MM.1S (cell line): Measurements from ENCODE around the gene SHISA5.
"Not testable (repeated sequence)": the region's sequence is repeated elsewhere in the genome, so short reads cannot be mapped to it uniquely, and the experiment has no call there.

Experiments
- DNase-seq: peaks from one replicate; pipeline ENCODE4 v3.0.0-alpha.2; 2015
- H2AFZ ChIP-seq: fragments of 300-600 bp; sonication (generic); 2 replicates; pipeline ENCODE4 v1.6.0; 2016; ENCODE audit warnings: antibody characterized with exemption, low read length
- H3F3A ChIP-seq: fragments of 300-600 bp; sonication (generic); 2 replicates; pipeline ENCODE4 v1.6.1; 2016; ENCODE audit warnings: mild to moderate bottlenecking, antibody characterized with exemption, low read length, moderate library complexity, mixed read lengths; ENCODE audit not compliant: insufficient read depth
- H3K27ac ChIP-seq: fragments of 300-600 bp; sonication (generic); 2 replicates; pipeline ENCODE4 v1.5.1; 2016; ENCODE audit warnings: mild to moderate bottlenecking, low read length
- H3K27me3 ChIP-seq: fragments of 300-600 bp; sonication (generic); replicated peaks from 2 replicates; pipeline ENCODE4 v1.6.0; 2016; ENCODE audit warnings: low read length; ENCODE audit not compliant: insufficient read depth
- H3K36me3 ChIP-seq: fragments of 300-600 bp; sonication (generic); replicated peaks from 2 replicates; pipeline ENCODE4 v1.6.1; 2016; ENCODE audit warnings: mild to moderate bottlenecking, low read length, mixed read lengths; ENCODE audit not compliant: insufficient read depth
- H3K4me1 ChIP-seq: fragments of 300-600 bp; sonication (generic); 2 replicates; pipeline ENCODE4 v1.6.1; 2016; ENCODE audit warnings: low read length, mixed read lengths
- H3K4me2 ChIP-seq: fragments of 300-600 bp; sonication (generic); 2 replicates; pipeline ENCODE4 v1.6.0; 2016; ENCODE audit warnings: low read depth, low read length
- H3K4me3 ChIP-seq: fragments of 300-600 bp; sonication (generic); 2 replicates; pipeline ENCODE4 v1.5.1; 2016; ENCODE audit warnings: low read length, mixed read lengths
- H3K79me2 ChIP-seq: fragments of 300-600 bp; sonication (generic); 2 replicates; pipeline ENCODE4 v1.6.1; 2016; ENCODE audit warnings: mixed run types, low read length, mixed read lengths
- H3K9ac ChIP-seq: fragments of 300-600 bp; sonication (generic); 2 replicates; pipeline ENCODE4 v1.6.1; 2016; ENCODE audit warnings: low read length, mixed read lengths
- H3K9me2 ChIP-seq: fragments of 300-600 bp; sonication (generic); replicated peaks from 2 replicates; pipeline ENCODE4 v1.6.1; 2016; ENCODE audit warnings: mild to moderate bottlenecking, low read length, mixed read lengths; ENCODE audit not compliant: insufficient read depth
- H3K9me3 ChIP-seq: fragments of 300-600 bp; sonication (generic); replicated peaks from 2 replicates; pipeline ENCODE4 v1.6.1; 2016; ENCODE audit warnings: mild to moderate bottlenecking, low read length, mixed read lengths; ENCODE audit not compliant: insufficient read depth
- H4K20me1 ChIP-seq: fragments of 300-600 bp; sonication (generic); 2 replicates; pipeline ENCODE4 v1.6.1; 2016; ENCODE audit warnings: mild to moderate bottlenecking, low read length, moderate library complexity, mixed read lengths; ENCODE audit not compliant: insufficient read depth
- EZH2 ChIP-seq: fragments of 300-600 bp; sonication (generic); optimal IDR thresholded peaks from 2 replicates; pipeline ENCODE3; 2017; ENCODE audit warnings: low read depth, mild to moderate bottlenecking, antibody characterized with exemption, low read length, mixed read lengths
- EZH2phosphoT487 ChIP-seq: fragments of 300-600 bp; sonication (generic); IDR thresholded peaks from 2 replicates; pipeline ENCODE4 v1.6.1; 2018; ENCODE audit warnings: antibody characterized with exemption, low read length
- TF ChIP-seq, protein P1 (sequence below): fragments of 300-600 bp; sonication (generic); IDR thresholded peaks from 2 replicates; pipeline ENCODE4 v1.5.1; 2016; ENCODE audit warnings: antibody characterized with exemption, low read length, mixed read lengths

Gene SHISA5

DNA sequence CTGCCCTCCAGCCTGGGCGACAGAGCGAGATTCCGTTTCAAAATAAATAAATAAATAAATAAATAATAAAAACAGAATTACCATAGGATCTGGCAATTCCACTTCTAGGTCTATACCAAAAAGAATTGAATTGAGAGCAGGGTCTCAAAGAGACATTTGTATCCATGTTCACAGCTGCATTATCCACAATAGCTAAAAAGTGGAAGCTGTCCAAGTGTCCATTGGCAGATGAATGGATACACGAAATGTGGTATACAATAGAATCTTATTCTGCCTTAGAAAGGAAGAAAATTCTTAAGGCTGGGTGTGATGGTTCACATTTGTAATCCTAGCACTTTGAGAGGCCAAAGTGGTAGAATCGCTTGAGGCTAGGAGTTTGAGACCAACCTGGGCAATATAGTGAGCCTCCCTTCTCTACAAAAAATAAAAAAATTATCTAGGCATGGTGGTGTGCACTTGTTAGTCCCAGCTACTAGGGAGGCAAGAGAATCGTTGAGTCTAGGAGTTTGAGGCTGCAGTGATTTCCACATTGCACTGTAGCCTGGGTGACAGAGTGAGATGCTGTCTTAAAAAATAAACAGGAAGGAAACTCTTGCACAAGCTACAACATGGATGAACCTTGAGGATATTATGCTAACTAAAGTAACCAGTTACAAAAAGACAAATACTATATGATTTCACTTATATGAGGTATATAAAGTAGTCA lies 28.4 kb upstream of the SHISA5 start:
- Histone ChIP-seq H3K9me2 (no peaks in the 10 kb centered on the region), H3K4me3 (no peak overlapping the region), H3F3A (no peaks in the 10 kb centered on the region), H3K4me2 (no peak overlapping the region), H3K27ac (no peak overlapping the region), H3K4me1 (no peaks in the 10 kb centered on the region), H3K9ac (no peak overlapping the region), H2AFZ (no peak overlapping the region), H3K36me3 (no peaks in the 10 kb centered on the region), H4K20me1 (no peaks in the 10 kb centered on the region), H3K27me3 (no peaks in the 10 kb centered on the region), H3K79me2 (no peaks in the 10 kb centered on the region), H3K9me3 (no peaks in the 10 kb centered on the region)
- no peak for TF ChIP-seq EZH2
- TF ChIP-seq, protein P1, sequence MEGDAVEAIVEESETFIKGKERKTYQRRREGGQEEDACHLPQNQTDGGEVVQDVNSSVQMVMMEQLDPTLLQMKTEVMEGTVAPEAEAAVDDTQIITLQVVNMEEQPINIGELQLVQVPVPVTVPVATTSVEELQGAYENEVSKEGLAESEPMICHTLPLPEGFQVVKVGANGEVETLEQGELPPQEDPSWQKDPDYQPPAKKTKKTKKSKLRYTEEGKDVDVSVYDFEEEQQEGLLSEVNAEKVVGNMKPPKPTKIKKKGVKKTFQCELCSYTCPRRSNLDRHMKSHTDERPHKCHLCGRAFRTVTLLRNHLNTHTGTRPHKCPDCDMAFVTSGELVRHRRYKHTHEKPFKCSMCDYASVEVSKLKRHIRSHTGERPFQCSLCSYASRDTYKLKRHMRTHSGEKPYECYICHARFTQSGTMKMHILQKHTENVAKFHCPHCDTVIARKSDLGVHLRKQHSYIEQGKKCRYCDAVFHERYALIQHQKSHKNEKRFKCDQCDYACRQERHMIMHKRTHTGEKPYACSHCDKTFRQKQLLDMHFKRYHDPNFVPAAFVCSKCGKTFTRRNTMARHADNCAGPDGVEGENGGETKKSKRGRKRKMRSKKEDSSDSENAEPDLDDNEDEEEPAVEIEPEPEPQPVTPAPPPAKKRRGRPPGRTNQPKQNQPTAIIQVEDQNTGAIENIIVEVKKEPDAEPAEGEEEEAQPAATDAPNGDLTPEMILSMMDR = no peak
- no peak for TF ChIP-seq EZH2phosphoT487
- no peak for DNase-seq

DNA sequence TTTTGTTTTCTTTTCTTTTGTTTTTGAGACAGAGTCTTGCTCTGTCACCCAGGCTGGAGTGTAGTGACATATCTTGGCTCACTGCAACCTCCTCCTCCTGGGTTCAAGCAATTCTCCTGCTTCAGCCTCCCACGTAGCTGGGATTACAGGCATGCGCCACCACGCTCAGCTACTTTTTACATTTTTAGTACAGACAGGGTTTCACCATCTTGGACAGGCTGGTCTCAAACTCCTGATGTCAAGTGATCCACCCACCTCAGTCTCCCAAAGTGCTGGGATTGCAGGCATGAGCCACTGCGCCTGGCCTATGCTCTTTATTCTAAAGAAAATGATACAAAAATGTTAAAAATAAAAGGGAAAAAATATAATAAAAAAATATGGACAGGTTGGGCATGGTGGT lies 26.7 kb upstream of the SHISA5 start:
- not testable (repeated sequence) for H3F3A ChIP-seq, H3K9me3 ChIP-seq, H3K4me3 ChIP-seq, H2AFZ ChIP-seq, DNase-seq, H3K79me2 ChIP-seq, H3K27ac ChIP-seq, H3K4me2 ChIP-seq, H3K36me3 ChIP-seq, H3K9me2 ChIP-seq, H4K20me1 ChIP-seq, H3K27me3 ChIP-seq, H3K9ac ChIP-seq, H3K4me1 ChIP-seq

DNA sequence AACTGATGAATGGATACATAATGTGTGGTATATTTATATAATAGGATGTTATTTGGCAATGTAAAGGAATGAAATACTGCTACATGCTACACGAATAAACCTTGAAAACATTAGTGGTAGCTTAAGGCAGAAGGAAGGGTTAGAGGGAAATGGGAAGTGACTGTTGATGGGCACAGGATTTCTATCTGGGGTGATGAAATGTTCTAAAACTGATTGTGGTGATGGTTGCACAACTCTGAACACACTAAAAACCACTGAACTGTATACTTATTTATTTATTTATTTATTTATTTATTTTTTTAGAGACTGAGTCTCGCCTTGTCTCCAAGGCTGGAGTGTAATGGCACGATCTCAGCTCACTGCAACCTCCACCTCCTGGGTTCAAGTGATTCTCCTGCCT lies 24.8 kb upstream of the SHISA5 start:
- H3K9ac ChIP-seq = no peak overlapping the region
- no peaks in the 10 kb centered on the region for H3K9me3 ChIP-seq
- TF ChIP-seq EZH2phosphoT487 = no peak
- TF ChIP-seq, protein P1 = no peak
- no peak for TF ChIP-seq EZH2
- no peaks in the 10 kb centered on the region for H3K27me3 ChIP-seq
- no peak for DNase-seq
- no peaks in the 10 kb centered on the region for H3K36me3 ChIP-seq
- H3K79me2 ChIP-seq = no peaks in the 10 kb centered on the region
- H3K27ac ChIP-seq = no peak overlapping the region
- H3K4me3 ChIP-seq = no peak overlapping the region
- H3K9me2 ChIP-seq = no peaks in the 10 kb centered on the region
- no peaks in the 10 kb centered on the region for H3K4me1 ChIP-seq
- H3F3A ChIP-seq = no peaks in the 10 kb centered on the region
- no peaks in the 10 kb centered on the region for H4K20me1 ChIP-seq
- H2AFZ ChIP-seq = no peak overlapping the region
- no peak overlapping the region for H3K4me2 ChIP-seq

DNA sequence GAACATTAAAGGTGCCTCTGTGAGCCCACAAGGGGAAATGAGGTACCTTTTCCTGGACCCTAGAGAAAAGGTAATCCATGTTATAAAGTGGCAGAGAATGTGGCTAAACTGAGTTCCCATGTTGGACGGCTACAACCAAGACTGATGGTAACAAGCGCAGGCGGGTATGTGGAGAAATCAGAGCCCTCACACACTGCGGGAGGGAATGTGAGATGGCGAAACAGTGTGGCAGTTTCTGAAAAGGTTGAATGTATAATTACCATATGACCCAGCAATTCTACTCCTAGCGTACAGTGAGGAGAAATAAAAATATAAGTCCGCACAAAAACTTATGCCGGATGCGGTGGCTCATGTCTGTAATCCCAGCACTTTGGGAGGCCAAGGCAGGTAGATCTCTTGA lies 24.1 kb upstream of the SHISA5 start:
- Histone ChIP-seq H3K9me3 (no peaks in the 10 kb centered on the region), H3K4me2 (no peak overlapping the region), H3F3A (no peaks in the 10 kb centered on the region), H4K20me1 (no peaks in the 10 kb centered on the region), H3K4me1 (no peaks in the 10 kb centered on the region), H2AFZ (no peak overlapping the region), H3K79me2 (no peaks in the 10 kb centered on the region), H3K9ac (no peak overlapping the region), H3K27ac (no peak overlapping the region), H3K27me3 (no peaks in the 10 kb centered on the region), H3K9me2 (no peaks in the 10 kb centered on the region), H3K36me3 (no peaks in the 10 kb centered on the region), H3K4me3 (no peak overlapping the region)
- TF ChIP-seq, protein P1 = no peak
- no peak for TF ChIP-seq EZH2phosphoT487
- no peak for TF ChIP-seq EZH2
- DNase-seq = no peak
